Thyroid gland (tissue), 4 donors: ENCODE measurements around the gene NUCB2.

Experiments used
- POLR2A ChIP-seq, 2 donors: fragments of 450-650 bp; IDR thresholded peaks; one replicate each; pipeline ENCODE4 v1.6.1; 2017; ENCODE audit warnings: antibody characterized with exemption in 2 of 2, mild to moderate bottlenecking in 2 of 2, moderate library complexity in 1 of 2
- TF ChIP-seq, protein P1 (sequence below), 6 experiments: fragments of 200-600 bp in 3 of 6; fragments of 450-650 bp in 3 of 6; sonication (generic) in 3 of 6; IDR thresholded peaks; one replicate each; pipeline ENCODE4 v1.5.1; 2016 to 2019; ENCODE audit warnings: antibody characterized with exemption in 6 of 6, mild to moderate bottlenecking in 2 of 6, inconsistent platforms in 1 of 6, moderate library complexity in 1 of 6

DNA sequence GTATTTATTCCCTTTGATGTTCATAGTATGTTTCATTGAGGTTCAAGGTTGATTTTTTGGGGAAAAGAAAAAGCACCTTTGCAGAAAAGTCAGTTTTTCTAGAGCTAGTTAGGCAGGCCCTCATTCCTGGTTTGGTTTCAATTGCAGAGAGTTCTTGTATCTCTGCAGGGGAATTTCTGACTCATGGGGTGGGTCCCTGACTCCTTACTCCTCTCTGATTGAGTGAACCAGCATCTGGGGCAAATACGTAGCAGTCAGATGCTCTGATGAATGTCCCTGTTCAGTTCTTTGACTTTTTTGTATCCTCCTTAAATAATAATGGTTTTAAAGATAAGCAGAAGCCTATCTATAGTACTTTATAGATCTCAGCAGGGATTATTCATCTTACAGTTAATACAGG is 67.4 kb downstream of the NUCB2 start:
- TF ChIP-seq, protein P1, sequence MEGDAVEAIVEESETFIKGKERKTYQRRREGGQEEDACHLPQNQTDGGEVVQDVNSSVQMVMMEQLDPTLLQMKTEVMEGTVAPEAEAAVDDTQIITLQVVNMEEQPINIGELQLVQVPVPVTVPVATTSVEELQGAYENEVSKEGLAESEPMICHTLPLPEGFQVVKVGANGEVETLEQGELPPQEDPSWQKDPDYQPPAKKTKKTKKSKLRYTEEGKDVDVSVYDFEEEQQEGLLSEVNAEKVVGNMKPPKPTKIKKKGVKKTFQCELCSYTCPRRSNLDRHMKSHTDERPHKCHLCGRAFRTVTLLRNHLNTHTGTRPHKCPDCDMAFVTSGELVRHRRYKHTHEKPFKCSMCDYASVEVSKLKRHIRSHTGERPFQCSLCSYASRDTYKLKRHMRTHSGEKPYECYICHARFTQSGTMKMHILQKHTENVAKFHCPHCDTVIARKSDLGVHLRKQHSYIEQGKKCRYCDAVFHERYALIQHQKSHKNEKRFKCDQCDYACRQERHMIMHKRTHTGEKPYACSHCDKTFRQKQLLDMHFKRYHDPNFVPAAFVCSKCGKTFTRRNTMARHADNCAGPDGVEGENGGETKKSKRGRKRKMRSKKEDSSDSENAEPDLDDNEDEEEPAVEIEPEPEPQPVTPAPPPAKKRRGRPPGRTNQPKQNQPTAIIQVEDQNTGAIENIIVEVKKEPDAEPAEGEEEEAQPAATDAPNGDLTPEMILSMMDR (IDR thresholded peaks at IDR 0.05) = no peak
- no peak for TF ChIP-seq POLR2A (IDR thresholded peaks at IDR 0.05)
